PC-3 (cell line): ENCODE results near the gene VDAC2.

Experiments used
- EZH2 ChIP-seq: fragments of 300-600 bp; sonication (generic); IDR thresholded peaks from one replicate; pipeline ENCODE4 v1.6.1; 2017; ENCODE audit warnings: antibody characterized with exemption, mild to moderate bottlenecking, low read length; ENCODE audit not compliant: unreplicated experiment
- EZH2phosphoT487 ChIP-seq: fragments of 300-600 bp; sonication (generic); IDR thresholded peaks from 2 replicates; pipeline ENCODE4 v1.6.1; 2018; ENCODE audit warnings: mild to moderate bottlenecking, antibody characterized with exemption, low read length, borderline replicate concordance
- TF ChIP-seq, protein P1 (sequence below): fragments of 300-600 bp; sonication (generic); conservative IDR thresholded peaks from 2 replicates; pipeline ENCODE4 v1.5.1; 2017; ENCODE audit warnings: antibody characterized with exemption, low read depth, mild to moderate bottlenecking, low read length

DNA sequence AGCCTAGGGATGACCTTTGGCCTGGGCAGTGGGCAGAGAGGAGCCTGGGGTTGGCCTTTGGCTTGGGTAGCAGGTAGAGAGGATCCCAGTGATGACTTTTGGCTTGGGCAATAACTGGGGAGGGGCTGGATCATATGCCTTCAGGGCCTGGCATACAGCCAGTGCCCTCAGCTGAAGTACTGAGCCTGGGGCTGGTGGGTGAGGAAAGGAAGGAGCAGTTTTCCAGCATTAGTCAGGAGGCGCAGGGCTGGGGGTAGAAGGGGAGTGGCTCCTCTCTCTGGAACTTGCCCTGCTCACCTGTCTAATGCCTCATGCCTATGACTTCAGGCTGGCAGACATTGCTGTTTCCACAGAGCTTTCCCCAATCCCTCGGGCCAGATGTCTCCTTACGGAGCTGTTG lies 40.3 kb downstream of the VDAC2 start:
- TF ChIP-seq, protein P1, sequence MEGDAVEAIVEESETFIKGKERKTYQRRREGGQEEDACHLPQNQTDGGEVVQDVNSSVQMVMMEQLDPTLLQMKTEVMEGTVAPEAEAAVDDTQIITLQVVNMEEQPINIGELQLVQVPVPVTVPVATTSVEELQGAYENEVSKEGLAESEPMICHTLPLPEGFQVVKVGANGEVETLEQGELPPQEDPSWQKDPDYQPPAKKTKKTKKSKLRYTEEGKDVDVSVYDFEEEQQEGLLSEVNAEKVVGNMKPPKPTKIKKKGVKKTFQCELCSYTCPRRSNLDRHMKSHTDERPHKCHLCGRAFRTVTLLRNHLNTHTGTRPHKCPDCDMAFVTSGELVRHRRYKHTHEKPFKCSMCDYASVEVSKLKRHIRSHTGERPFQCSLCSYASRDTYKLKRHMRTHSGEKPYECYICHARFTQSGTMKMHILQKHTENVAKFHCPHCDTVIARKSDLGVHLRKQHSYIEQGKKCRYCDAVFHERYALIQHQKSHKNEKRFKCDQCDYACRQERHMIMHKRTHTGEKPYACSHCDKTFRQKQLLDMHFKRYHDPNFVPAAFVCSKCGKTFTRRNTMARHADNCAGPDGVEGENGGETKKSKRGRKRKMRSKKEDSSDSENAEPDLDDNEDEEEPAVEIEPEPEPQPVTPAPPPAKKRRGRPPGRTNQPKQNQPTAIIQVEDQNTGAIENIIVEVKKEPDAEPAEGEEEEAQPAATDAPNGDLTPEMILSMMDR, result no peak
- TF ChIP-seq EZH2phosphoT487, result no peak
- no peak for TF ChIP-seq EZH2
